ENCODE data around the gene SMLR1. TPM values are rescaled to one million over a fixed set of nuclear protein-coding genes. Genes with fewer than 3 reads are reported as not detected.

The SMLR1 gene
- total and polyA plus RNA-seq, 2 donors (not counting 3 experiments of a cell fraction or from before 2014, with no cell fraction given): not detected

- Histone ChIP-seq H4K20me1 (replicated peaks; ENCODE audit: control insufficient read depth, extremely low read depth, insufficient read depth, low read length) (no peaks in the 10 kb centered on the region), H3K9me1 (replicated peaks; ENCODE audit: control insufficient read depth, extremely low read depth, insufficient read depth, low read length) (no peaks in the 10 kb centered on the region), H3K4me1 (ENCODE audit: control insufficient read depth, extremely low read depth, insufficient read depth, low read length) (no peaks in the 10 kb centered on the region), H3K4me2 (ENCODE audit: insufficient read depth, low read length) (no peak overlapping the region), H3K36me3 (ENCODE audit: control insufficient read depth in 2 of 2, extremely low read depth in 1 of 2, insufficient read depth in 2 of 2, low read length in 2 of 2) (no peaks in the 10 kb centered on the region), H3K79me2 (ENCODE audit: control insufficient read depth, insufficient read depth, low read length) (no peaks in the 10 kb centered on the region), H3K4me3 (replicated peaks in 1 of 3; ENCODE audit: insufficient read depth in 1 of 3, low read depth in 1 of 3, low read length in 3 of 3) (no peak overlapping the region), H3K9ac (replicated peaks; ENCODE audit: extremely low read depth, insufficient read depth, low read length) (no peak overlapping the region), H3K27ac (ENCODE audit: insufficient read depth, low read depth, low read length) (no peak overlapping the region), H2AFZ (ENCODE audit: low read depth, low read length) (no peak overlapping the region), H3K27me3 (ENCODE audit: control insufficient read depth in 2 of 2, insufficient read depth in 2 of 2, low read length in 2 of 2) (no peaks in the 10 kb centered on the region), H3K9me3 (replicated peaks; ENCODE audit: control insufficient read depth, insufficient read depth, low read length) (no peaks in the 10 kb centered on the region)
- no TSS peak for BruUV-seq (replicated peaks)
- CTCF ChIA-PET: interaction anchor here (1.1 kb wide), 1 partner anchor 517 kb away, joined by 3 read pairs; no protein-coding TSS in a partner anchor
- no peak for DNase-seq (ENCODE audit: low read depth, low spot score)
- no peak for TF ChIP-seq CTCF (IDR thresholded peaks at IDR 0.05; ENCODE audit: extremely low read depth in 1 of 2, insufficient read depth in 1 of 2, low read depth in 1 of 2, low read length in 2 of 2)
- TF ChIP-seq EZH2 (IDR thresholded peaks at IDR 0.05; ENCODE audit: borderline replicate concordance, low read depth, low read length, severe bottlenecking): no peak
- no peak for TF ChIP-seq FOS (IDR thresholded peaks at IDR 0.05; ENCODE audit: borderline replicate concordance, insufficient read depth, low read length)
- no peak for TF ChIP-seq JUN (IDR thresholded peaks at IDR 0.05; ENCODE audit: borderline replicate concordance, insufficient read depth, insufficient read length, low read depth)
- TF ChIP-seq POLR2A (IDR thresholded peaks at IDR 0.05; ENCODE audit: low read depth, low read length): no peak
- no peak for TF ChIP-seq GATA2 (IDR thresholded peaks at IDR 0.05; ENCODE audit: insufficient read depth, insufficient read length, low read depth, low read length)
- no peak for TF ChIP-seq POLR2AphosphoS5 (IDR thresholded peaks at IDR 0.05; ENCODE audit: insufficient read depth, low read depth, low read length)
- no peak for TF ChIP-seq MAX (IDR thresholded peaks at IDR 0.05; ENCODE audit: insufficient read depth, insufficient read length)
- no peak for TF ChIP-seq MYC (IDR thresholded peaks at IDR 0.05; ENCODE audit: low read depth, low read length)
- FAIRE-seq: no peak
- POLR2A ChIA-PET: no interaction called here
- intact Hi-C loops (cut with micrococcal nuclease) (no loop called here), dilution Hi-C loops (cut with MboI; ENCODE audit: extremely low pct_ligation_motif_present, low sequenced_read_pairs) (no loop called here)
Observed at GRCh38 chr6:130838250-130838860, 11.1 kb downstream of the SMLR1 start.
